GM18870 (cell line): ENCODE data around the gene PTPN12.

Source experiments
- ATAC-seq: cut with Tn5 transposase; IDR thresholded peaks from one replicate; pipeline ENCODE4 v1.9.1; 2021; ENCODE audit warnings: moderate library complexity; ENCODE audit not compliant: unreplicated experiment

The PTPN12 gene

DNA sequence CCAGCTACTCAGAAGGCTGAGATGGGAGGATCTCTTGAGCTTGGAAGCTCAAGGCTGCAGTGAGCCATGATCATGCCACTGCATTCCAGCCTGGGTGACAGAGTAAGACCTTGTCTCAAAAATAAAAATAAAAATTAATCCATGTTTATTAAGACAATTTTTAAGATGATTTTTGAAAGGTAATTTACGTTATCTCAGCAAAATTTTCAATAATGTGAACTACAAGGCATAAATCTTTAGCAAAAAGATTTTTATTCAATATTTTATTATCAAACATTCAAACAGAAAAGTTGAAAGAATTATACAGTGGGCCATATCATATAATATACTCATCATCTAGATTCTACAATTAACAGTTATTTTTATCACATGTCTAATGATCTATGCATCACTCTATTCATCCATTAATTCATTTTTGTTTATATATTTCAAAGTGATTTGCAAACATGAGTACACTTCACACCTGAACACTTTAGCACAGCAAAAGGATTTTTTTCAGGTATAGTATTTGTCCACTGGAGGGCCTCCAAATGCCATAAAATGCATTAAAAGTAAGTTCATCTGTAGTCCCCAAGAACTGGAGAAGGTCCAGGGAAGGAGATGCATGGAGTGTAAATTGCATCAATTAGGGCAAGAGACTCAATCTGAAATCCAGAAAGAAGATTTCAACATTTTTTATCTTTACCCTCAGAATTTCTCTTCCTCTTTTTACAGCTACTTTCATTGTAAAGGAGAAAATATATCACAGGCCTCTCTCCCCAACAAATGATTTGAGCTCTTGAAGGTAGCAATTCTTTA lies 120.5 kb downstream of the PTPN12 start:
- peak; percentile 52 for ATAC-seq

DNA sequence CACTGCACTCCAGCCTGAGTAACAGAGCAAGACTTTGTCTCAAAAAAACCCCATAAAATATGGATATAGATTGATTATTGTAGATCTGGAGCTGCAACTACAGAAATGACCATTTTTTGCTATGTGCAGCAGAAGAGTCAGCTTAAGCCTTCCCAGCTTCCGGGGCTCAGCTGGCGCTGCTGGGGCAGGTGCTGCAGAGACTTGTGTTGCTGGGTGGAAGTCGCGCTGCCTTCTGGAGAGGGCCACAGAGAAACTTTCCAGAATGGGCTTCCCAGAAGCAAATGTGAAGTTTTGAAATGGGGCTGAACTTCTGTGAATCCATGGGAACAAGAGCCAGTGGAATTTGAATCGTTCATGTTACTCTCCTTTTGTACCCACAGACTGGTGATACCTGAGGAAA lies 121.8 kb downstream of the PTPN12 start:
- ATAC-seq, result no peak

DNA sequence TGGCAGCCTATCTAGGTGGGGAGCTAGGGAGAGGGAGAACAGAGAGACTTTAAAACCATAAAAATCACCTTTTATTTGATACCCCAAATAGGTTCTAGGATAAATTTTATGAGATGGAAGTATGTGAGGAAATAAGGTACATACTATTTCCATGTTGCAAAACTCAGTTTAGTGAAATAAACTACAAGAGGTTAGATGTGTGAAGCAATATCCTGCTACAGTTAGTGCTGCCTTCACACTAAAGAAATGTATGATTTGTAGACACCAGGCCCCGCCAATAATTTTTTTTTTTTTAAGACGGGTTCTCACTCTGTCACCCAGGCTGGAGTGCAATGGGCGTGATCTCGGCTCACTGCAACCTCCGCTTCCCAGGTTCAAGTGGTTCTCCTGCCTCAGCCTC lies 124.7 kb downstream of the PTPN12 start:
- ATAC-seq, result no peak

DNA sequence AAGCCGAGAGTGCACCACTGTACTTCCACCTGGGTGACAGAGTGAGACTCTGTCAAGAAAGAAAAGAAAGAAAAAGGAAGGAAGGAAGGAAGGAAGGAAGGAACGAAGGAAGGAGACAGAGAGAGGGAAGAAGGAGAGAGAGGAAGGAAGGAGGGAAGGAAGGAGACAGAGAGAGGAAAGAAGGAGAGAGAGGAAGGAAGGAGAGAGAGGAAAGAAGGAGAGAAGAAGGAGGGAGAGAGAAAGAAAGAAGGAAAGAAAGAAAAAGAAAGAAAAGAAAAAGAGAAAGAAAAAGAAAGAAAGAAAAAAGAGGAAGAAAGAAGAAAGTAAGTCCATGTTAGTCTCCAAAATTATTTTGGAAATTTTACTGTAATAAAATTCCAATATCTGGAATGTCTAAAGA lies 125.8 kb downstream of the PTPN12 start:
- no peak for ATAC-seq

DNA sequence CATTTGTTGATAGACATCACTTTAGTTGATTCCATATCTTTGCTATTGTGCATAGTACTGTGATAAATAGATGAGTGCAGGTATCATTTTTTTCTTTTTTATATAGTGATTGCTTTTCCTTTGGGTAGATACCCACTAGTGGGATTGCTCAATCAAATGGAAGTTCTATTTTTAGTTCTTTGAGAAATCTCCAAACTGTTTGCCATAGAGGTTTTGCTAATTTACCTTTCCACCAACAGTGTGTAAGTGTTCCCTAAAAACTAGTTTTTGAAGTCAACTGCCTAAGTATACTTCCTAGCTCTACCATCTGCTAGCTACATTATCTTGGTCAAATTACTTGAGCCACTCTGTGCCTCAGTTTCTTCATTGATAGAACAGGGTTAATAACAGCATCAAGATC lies 127.6 kb downstream of the PTPN12 start:
- no peak for ATAC-seq

DNA sequence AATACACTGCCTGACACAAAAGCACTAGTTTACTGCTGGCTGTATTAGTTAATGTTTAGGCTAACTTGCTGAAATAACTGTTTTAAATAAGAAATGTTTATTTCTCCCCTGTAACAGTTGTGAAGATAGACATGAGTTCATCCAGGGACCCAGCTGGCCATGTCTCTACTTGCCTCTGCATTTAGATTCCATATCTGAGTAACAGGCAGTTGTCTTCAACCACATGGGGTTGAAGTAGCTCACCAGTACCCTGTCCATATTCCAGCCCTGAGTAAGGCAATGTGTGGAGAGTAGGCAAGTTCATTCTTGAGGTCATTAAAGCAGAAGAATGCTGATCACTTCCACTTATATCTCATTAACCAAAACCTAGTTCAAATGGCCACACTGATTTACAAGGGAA lies 128.1 kb downstream of the PTPN12 start:
- no peak for ATAC-seq

DNA sequence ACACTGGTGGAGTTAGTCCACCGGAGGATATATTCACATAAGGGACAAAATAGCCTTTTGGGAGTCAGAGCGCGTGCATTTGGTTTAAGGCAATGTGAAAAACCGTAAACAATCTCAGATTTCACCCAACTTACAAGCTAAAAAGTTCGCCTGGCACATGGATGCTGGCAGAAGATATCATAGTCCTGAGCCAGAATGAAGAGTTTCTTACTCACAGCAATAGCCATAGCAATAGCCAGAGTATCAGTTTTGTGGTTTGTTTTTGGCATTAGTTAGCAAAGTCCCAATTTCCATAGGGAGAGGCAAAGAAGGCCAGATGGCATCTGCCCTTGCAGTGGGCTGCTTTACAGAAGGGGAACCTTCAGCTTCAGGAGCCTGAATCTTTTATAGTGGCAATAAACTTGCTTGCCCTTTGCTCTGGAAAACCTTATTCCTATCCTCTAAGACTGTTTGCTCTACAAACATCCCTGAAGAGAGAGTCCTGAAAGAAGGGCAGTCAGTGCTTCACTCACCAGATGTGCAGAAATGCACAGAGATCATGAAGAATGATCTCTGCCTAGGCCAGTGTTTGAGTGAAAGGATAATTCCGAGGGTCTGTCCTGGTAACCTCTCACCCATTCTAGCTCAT lies 130.5 kb downstream of the PTPN12 start:
- no peak for ATAC-seq

DNA sequence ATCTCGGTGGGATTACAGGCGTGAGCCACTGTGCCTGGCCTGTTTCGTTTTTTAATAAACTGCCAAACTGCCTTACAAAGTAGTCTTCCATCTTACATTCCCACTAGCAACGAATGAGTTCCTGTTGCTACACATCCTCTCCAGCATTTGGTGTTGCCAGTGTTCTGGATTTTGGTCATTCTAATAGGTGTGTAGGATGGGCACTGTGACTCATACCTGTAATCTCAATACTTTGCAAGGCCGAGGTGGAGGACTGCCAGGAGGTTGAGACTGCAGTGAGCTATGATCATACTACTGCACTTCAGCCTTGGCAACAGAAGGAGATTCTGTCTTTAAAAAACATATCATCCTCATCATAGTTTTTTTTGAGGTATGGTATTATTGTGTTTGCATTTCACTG lies 137.8 kb downstream of the PTPN12 start:
- no peak for ATAC-seq

DNA sequence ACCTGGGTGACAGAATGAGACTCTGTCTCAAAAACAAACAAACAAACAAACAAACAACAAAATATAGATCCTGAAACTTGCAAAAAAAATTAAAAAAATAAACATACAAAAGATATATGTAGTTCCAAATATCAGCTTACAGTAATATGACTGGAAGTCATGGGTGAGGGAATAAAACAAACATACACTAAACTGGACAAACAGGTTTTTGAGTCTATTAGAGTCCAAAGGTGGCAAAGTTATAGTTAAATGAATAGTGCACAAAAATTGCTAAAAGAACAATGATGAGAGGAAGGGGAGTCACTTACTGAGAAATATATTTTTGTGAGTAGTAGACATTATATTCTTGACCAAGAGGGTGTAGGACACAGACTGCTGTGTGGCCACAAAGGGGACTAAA lies 142.5 kb downstream of the PTPN12 start:
- no peak for ATAC-seq

DNA sequence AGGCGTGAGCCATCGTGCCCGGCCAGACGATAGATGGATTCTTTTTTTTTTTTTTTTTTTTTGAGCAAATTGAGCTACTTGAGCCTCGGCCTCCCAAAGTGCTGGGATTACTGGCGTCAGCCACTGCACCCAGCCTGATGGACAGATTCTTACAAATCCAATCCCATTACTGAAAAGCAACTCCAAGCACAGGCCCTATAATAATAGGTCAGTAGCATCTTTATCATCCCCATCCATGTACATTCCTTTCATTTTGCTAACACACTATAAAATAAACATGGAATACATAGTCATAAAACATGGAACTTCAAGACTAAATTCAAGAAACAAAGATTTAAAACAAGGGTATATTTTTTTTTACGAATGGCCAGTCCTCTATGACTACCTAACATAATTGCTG lies 143.2 kb downstream of the PTPN12 start:
- no peak for ATAC-seq

DNA sequence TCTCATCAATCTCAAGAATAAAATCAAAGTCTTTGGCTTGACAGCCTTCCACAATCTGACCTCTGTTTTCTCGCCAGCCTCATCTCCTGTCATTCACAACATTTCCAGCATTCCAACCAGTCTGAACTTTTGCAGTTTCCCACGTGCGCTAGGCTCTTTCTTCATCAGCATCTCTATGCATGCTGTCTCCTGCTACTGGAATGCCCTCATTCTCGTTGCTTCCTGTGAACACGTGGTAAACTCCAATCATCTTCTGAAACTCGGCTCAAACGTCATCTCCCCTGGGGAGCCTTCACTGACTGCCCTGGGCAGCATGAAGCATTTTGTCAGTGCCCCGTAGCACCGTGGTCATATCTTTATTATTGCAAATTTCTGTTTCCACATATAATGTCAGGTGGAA lies 146.9 kb downstream of the PTPN12 start:
- ATAC-seq, result no peak

DNA sequence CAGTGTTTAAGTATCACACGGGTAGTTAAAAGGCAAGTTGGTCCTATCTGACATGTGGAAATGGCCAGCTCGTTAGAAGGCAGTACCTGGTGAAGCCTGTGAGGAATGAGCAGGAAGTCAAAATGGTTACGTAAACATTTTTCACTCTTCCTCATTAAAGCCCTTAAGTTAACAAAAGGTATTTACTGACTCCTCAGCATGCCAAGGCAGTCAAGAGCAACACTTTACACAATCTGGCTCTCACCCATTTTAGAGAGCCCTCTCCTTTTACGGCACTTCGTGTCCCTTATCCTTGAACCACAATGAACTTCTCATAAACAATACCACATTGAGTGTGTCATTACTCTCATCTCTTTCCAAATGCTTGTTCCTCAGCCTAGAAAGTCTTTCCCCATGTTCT lies 148.1 kb downstream of the PTPN12 start:
- ATAC-seq, result no peak

DNA sequence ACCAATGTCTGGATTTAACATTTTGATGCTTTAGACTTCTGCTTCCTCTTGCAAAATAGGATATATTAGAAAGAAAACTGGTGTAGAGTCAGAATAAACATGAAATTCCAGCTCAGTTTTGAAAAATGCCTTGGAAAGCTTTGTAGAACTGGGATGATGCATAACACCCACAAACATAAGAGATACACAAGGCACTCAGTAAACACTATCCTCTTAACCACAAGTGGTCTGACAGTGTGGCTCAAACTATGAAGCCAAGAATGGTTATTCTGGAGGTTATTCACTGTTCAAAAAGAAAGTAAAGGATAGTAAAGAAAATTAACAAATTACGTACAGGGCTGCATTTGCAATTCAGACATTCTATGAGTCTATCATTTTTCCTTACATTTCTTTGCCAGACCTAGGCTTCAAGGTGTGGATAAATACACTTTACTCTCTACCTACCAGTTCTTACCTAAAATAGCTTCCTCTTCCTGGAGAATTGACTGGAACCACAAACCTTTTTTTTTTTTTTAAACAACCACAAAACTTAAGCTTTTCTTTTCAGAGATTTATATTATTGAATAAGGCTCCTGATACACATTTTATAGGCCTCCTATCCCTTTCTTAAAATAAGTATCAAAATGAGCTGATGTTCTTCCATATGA lies 150.1 kb downstream of the PTPN12 start:
- ATAC-seq, result no peak

DNA sequence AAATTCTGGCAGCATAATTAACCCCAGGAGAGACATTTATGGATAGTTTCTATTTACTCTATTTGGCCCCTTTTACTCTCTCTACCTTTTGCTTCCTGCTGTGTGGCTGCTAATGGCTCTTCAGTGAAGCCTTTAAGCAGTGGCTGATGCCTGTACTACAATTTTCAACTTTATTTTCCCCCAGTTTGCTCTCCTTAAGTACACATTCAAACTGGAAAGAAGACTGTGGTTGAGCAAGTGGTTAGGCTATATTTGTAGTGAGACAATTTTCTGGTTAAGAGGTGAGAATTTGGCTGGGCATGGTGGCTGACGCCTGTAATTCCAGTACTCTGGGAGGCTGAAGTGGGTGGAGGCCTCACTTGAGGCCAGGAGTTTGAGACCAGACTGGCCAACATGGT lies 150.7 kb downstream of the PTPN12 start:
- peak; percentile 43 for ATAC-seq
